Loucy (cell line): ENCODE measurements around the gene ZMPSTE24.
"Not testable (repeated sequence)": the region's sequence is repeated elsewhere in the genome, so short reads cannot be mapped to it uniquely, and the experiment has no call there.

Source experiments
- H2AFZ ChIP-seq: fragments of 200-600 bp; sonication (generic); 2 replicates; pipeline ENCODE4 v1.6.0; 2016; ENCODE audit warnings: antibody characterized with exemption, mild to moderate bottlenecking, low read length, moderate library complexity
- H3F3A ChIP-seq: fragments of 200-600 bp; 2 replicates; pipeline ENCODE4 v1.6.0; 2016; ENCODE audit warnings: antibody characterized with exemption, low read depth, mild to moderate bottlenecking
- H3K27me3 ChIP-seq: fragments of 200-600 bp; sonication (generic); 2 replicates; pipeline ENCODE4 v1.6.1; 2014; ENCODE audit warnings: low read length, mild to moderate bottlenecking; ENCODE audit not compliant: insufficient read depth, poor library complexity, severe bottlenecking
- H3K36me3 ChIP-seq: fragments of 200-600 bp; sonication (generic); 2 replicates; pipeline ENCODE4 v1.6.1; 2016; ENCODE audit warnings: low read length; ENCODE audit not compliant: insufficient read depth
- H3K4me1 ChIP-seq: fragments of 200-600 bp; sonication (generic); 2 replicates; pipeline ENCODE4 v1.5.1; 2014; ENCODE audit warnings: low read length, mild to moderate bottlenecking; ENCODE audit not compliant: insufficient read depth, poor library complexity, severe bottlenecking
- H3K4me2 ChIP-seq: fragments of 200-600 bp; sonication (generic); 2 replicates; pipeline ENCODE4 v1.6.0; 2014; ENCODE audit warnings: antibody characterized with exemption, low read length, low read depth, mild to moderate bottlenecking; ENCODE audit not compliant: poor library complexity, severe bottlenecking
- H3K4me3 ChIP-seq: fragments of 200-600 bp; sonication (generic); 2 replicates; pipeline ENCODE4 v1.5.1; 2014; ENCODE audit warnings: low read length, mild to moderate bottlenecking, mixed read lengths; ENCODE audit not compliant: poor library complexity, severe bottlenecking
- H3K79me2 ChIP-seq: fragments of 200-600 bp; sonication (generic); 2 replicates; pipeline ENCODE4 v1.6.1; 2014; ENCODE audit warnings: low read length; ENCODE audit not compliant: insufficient read depth
- H3K9ac ChIP-seq: fragments of 200-600 bp; sonication (generic); 2 replicates; pipeline ENCODE4 v1.6.0; 2014; ENCODE audit warnings: mild to moderate bottlenecking, low read depth, low read length, moderate library complexity; ENCODE audit not compliant: poor library complexity, severe bottlenecking
- H3K9me2 ChIP-seq: fragments of 200-600 bp; sonication (generic); replicated peaks from 2 replicates; pipeline ENCODE4 v1.6.1; 2016; ENCODE audit warnings: low read depth, low read length, mixed read lengths
- H3K9me3 ChIP-seq: fragments of 200-600 bp; sonication (generic); 2 replicates; pipeline ENCODE4 v1.6.1; 2014; ENCODE audit warnings: mild to moderate bottlenecking, antibody characterized with exemption, low read length, low read depth; ENCODE audit not compliant: insufficient read depth
- H4K20me1 ChIP-seq: fragments of 200-600 bp; sonication (generic); 2 replicates; pipeline ENCODE4 v1.6.0; 2014; ENCODE audit warnings: antibody characterized with exemption, low read length, mild to moderate bottlenecking; ENCODE audit not compliant: insufficient read depth, poor library complexity, severe bottlenecking
- EZH2phosphoT487 ChIP-seq: fragments of 200-600 bp; IDR thresholded peaks from 2 replicates; pipeline ENCODE4 v1.6.1; 2018; ENCODE audit warnings: antibody characterized with exemption, mild to moderate bottlenecking, moderate library complexity, borderline replicate concordance
- TF ChIP-seq, protein P1 (sequence below): fragments of 200-600 bp; sonication (generic); conservative IDR thresholded peaks from 2 replicates; pipeline ENCODE4 v1.5.1; 2014; ENCODE audit warnings: mild to moderate bottlenecking, antibody characterized with exemption, low read length

ZMPSTE24 gene

DNA sequence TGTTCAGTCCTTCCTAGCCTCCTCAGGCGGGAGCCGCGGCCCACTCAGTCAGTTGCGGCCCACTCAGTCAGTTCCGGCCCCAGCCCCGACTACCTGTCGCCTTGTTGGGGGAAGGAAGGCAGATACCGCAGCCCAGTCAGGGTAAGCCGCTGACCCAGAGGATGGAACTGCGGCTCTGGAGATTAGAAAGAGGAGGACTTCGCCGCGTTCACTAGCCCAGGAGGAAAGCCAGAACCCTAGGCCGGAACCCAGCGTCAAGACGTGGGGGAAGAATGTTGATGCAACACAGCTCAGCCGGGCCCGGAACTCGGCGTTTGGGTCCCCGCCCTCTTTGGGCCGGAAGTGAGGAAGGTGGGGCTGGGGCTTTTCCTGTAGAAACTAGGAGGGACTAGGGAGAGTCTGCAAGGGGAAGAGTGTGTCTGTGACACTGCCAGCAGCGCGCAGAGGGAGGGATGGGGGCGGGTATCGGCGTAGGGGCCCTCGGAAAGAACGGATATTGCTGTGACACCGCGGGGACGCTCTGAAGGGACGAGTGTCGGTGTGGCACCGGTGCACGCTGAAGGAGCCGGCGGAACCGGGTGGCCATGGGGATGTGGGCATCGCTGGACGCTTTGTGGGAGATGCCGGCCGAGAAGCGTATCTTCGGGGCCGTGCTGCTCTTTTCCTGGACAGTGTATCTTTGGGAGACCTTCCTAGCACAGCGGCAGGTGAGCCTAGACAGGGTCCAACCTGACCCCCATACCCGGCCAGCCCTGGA is at the start of gene ZMPSTE24:
Gene ZMPSTE24, plus strand, starts transcription at position 549 of the 757 bp plus-strand sequence. Its CDS starts 36 bp downstream, at position 585.
- Histone ChIP-seq H3K79me2 (peaks cover 65% of the 10 kb centered on the region), H3K4me2 (peak within 1 kb of the TSS; percentile 84), H2AFZ (peak within 1 kb of the TSS; percentile 91)

DNA sequence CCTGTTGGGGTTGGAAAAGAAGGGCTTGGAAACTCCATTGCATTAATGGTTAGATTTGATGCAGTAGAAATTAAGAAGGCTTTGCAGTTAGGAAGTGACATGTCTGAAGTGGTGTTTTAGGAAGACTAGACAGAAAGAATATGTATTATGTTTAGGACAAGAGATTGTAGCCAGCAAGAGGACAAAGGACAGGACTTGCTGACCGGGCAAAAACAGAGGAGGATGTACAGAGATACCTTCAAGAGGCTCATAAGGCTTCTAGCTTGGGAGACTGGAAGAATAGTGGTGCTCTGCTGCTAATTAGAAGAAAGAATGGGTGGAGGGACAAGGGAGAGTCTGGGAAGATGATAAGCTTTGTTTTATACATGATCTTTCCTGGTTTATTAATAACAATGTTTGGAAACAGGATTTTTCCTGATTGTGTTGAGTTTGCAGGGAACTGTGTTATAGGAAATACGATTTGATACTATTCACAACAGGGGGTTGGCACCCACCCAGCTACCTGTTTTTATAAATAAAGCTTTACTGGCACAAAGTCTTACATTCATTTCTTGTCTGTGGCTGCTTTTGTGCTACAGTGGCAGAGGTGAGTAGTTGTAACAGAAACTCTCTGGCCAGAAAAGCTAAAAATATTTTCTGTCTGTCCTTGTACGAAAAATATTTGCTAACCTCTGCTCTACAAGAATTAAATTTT is 47.4 kb upstream of the ZMPSTE24 start:
- no peak overlapping the region for H3K4me2 ChIP-seq
- peaks cover 96% of the 10 kb centered on the region for H3K36me3 ChIP-seq
- no peak overlapping the region for H3K4me3 ChIP-seq
- H3K27me3 ChIP-seq, result no peaks in the 10 kb centered on the region
- H3K79me2 ChIP-seq, result peaks cover 20% of the 10 kb centered on the region; the same call in 1 of the 2 replicates
- H4K20me1 ChIP-seq, result no peaks in the 10 kb centered on the region
- H3K4me1 ChIP-seq, result no peaks in the 10 kb centered on the region
- H3K9me2 ChIP-seq, result no peaks in the 10 kb centered on the region
- H2AFZ ChIP-seq, result no peak overlapping the region
- TF ChIP-seq, protein P1, sequence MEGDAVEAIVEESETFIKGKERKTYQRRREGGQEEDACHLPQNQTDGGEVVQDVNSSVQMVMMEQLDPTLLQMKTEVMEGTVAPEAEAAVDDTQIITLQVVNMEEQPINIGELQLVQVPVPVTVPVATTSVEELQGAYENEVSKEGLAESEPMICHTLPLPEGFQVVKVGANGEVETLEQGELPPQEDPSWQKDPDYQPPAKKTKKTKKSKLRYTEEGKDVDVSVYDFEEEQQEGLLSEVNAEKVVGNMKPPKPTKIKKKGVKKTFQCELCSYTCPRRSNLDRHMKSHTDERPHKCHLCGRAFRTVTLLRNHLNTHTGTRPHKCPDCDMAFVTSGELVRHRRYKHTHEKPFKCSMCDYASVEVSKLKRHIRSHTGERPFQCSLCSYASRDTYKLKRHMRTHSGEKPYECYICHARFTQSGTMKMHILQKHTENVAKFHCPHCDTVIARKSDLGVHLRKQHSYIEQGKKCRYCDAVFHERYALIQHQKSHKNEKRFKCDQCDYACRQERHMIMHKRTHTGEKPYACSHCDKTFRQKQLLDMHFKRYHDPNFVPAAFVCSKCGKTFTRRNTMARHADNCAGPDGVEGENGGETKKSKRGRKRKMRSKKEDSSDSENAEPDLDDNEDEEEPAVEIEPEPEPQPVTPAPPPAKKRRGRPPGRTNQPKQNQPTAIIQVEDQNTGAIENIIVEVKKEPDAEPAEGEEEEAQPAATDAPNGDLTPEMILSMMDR, result no peak
- TF ChIP-seq EZH2phosphoT487, result no peak
- H3F3A ChIP-seq, result no peaks in the 10 kb centered on the region
- H3K9me3 ChIP-seq, result no peaks in the 10 kb centered on the region
- H3K9ac ChIP-seq, result no peak overlapping the region

More for the DNA sequence above, at the start of gene ZMPSTE24:
- peaks cover 31% of the 10 kb centered on the region for H3K4me1 ChIP-seq
- peaks cover 3% of the 10 kb centered on the region for H4K20me1 ChIP-seq
- TF ChIP-seq, protein P1, result no peak
- TF ChIP-seq EZH2phosphoT487, result no peak
- peak within 1 kb of the TSS; percentile 88 for H3K4me3 ChIP-seq
- H3K9me2 ChIP-seq, result no peaks in the 10 kb centered on the region
- no peaks in the 10 kb centered on the region for H3K27me3 ChIP-seq
- no peaks in the 10 kb centered on the region; the same call in 1 of the 2 replicates for H3K36me3 ChIP-seq
- H3K9ac ChIP-seq, result peak within 1 kb of the TSS; percentile 94
- no peaks in the 10 kb centered on the region for H3K9me3 ChIP-seq
- H3F3A ChIP-seq, result no peaks in the 10 kb centered on the region

DNA sequence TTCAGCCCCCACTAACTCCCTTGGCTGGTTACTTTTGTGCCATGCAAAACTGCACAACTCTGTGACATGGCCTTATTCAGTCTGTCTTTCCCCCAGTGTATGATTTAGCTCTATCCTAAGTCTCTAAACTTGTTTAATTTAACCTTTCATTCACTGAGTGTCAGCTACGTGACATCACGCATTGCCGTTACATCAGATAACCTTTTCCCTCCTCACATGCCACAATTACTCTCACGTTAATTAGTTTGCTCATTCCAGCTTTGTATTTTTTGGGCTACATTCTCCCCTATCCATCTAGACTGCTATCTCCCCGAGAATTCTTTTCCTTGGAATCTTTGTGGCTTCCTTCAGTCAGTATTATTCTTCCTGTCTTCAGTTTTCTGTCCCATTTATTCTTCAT is 39.7 kb upstream of the ZMPSTE24 start:
- H3K4me2 ChIP-seq, result no peak overlapping the region
- peaks cover 69% of the 10 kb centered on the region; the same call in 1 of the 2 replicates for H3K36me3 ChIP-seq
- H3K9ac ChIP-seq, result no peak overlapping the region
- H3K4me1 ChIP-seq, result no peaks in the 10 kb centered on the region
- TF ChIP-seq, protein P1, result no peak
- no peak for TF ChIP-seq EZH2phosphoT487
- H3K27me3 ChIP-seq, result no peaks in the 10 kb centered on the region
- H4K20me1 ChIP-seq, result peaks cover 3% of the 10 kb centered on the region
- H3F3A ChIP-seq, result no peaks in the 10 kb centered on the region
- H2AFZ ChIP-seq, result no peak overlapping the region
- no peaks in the 10 kb centered on the region for H3K9me3 ChIP-seq
- no peaks in the 10 kb centered on the region for H3K9me2 ChIP-seq
- no peak overlapping the region for H3K4me3 ChIP-seq
- no peaks in the 10 kb centered on the region for H3K79me2 ChIP-seq

DNA sequence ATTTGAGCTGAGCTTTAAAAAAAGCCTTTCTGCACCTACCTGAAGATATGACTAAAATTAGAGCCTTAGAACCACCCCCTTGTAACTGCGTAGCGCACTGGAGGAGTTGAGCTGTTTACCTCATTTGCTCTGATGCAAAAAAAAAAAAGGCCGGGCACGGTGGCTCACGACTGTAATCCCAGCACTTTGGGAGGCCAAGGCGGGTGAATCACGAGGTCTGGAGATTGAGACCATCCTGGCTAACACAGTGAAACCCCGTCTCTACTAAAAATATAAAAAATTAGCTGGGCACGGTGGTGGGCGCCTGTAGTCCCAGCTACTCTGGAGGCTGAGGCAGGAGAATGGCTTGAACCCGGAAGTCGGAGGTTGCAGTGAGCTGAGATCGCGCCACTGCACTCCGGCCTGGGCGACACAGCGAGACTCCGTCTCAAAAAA is 36.5 kb upstream of the ZMPSTE24 start:
- not testable (repeated sequence) for H3K9ac ChIP-seq, H3K4me3 ChIP-seq, H3F3A ChIP-seq, H3K4me1 ChIP-seq, H3K4me2 ChIP-seq, H3K79me2 ChIP-seq, H2AFZ ChIP-seq, H3K9me2 ChIP-seq, H4K20me1 ChIP-seq, H3K27me3 ChIP-seq, H3K9me3 ChIP-seq
- peaks cover 68% of the 10 kb centered on the region; the same call in 1 of the 2 replicates for H3K36me3 ChIP-seq
